Measurements from ENCODE around the gene ZFPM1.
A peak's percentile ranks its signal among the peaks of the same experiment; 100 is the strongest.

ZFPM1 gene

GRCh38 chr16:88452482-88453216 is 431 bp upstream of the ZFPM1 start:
- DNase-seq = peak; percentile 98

GRCh38 chr16:88453611-88454522 is 787 bp downstream of the ZFPM1 start:
- DNase-seq = peak; percentile 30

GRCh38 chr16:88454523-88454947 is 1.5 kb downstream of the ZFPM1 start:
- peak; percentile 63 for DNase-seq

- peak; percentile 87 for DNase-seq
Measured at GRCh38 chr16:88455610-88456355, 2.7 kb downstream of the ZFPM1 start.

GRCh38 chr16:88456356-88457292 is 3.5 kb downstream of the ZFPM1 start:
- peak; percentile 54 for DNase-seq

- no peak for DNase-seq
Measured at GRCh38 chr16:88458039-88458772, 5.1 kb downstream of the ZFPM1 start.

GRCh38 chr16:88458773-88459235 is 5.7 kb downstream of the ZFPM1 start:
- DNase-seq = no peak

- no peak for DNase-seq
Measured at GRCh38 chr16:88459366-88460073, 6.4 kb downstream of the ZFPM1 start.

GRCh38 chr16:88460496-88461330 is 7.6 kb downstream of the ZFPM1 start:
- no peak for DNase-seq

GRCh38 chr16:88461331-88462269 is 8.5 kb downstream of the ZFPM1 start:
- no peak for DNase-seq

GRCh38 chr16:88462396-88462795 is 9.3 kb downstream of the ZFPM1 start:
- no peak for DNase-seq

GRCh38 chr16:88463411-88463810 is 10.3 kb downstream of the ZFPM1 start:
- DNase-seq = no peak

GRCh38 chr16:88464447-88465318 is 11.6 kb downstream of the ZFPM1 start:
- no peak for DNase-seq

GRCh38 chr16:88465387-88465983 is 12.4 kb downstream of the ZFPM1 start:
- no peak for DNase-seq

GRCh38 chr16:88466175-88466862 is 13.2 kb downstream of the ZFPM1 start:
- DNase-seq = no peak

- no peak for DNase-seq
Measured at GRCh38 chr16:88466949-88467348, 13.9 kb downstream of the ZFPM1 start.

All from activated CD4-positive, alpha-beta T cell treated with anti-CD3 and anti-CD28 coated beads, Interleukin-2, amount 50 U/mL, for 16 hours (primary cell).